Glomerular visceral epithelial cell (primary cell): ENCODE data around the gene PCID2.
A peak's percentile ranks its signal among the peaks of the same experiment; 100 is the strongest.
"Not testable (repeated sequence)": the region's sequence is repeated elsewhere in the genome, so short reads cannot be mapped to it uniquely, and the experiment has no call there.

ENCODE experiments used
- DNase-seq: peaks from one replicate; pipeline ENCODE4 v3.0.0-alpha.2; 2016; ENCODE audit errors: extremely low spot score

The PCID2 gene

DNA sequence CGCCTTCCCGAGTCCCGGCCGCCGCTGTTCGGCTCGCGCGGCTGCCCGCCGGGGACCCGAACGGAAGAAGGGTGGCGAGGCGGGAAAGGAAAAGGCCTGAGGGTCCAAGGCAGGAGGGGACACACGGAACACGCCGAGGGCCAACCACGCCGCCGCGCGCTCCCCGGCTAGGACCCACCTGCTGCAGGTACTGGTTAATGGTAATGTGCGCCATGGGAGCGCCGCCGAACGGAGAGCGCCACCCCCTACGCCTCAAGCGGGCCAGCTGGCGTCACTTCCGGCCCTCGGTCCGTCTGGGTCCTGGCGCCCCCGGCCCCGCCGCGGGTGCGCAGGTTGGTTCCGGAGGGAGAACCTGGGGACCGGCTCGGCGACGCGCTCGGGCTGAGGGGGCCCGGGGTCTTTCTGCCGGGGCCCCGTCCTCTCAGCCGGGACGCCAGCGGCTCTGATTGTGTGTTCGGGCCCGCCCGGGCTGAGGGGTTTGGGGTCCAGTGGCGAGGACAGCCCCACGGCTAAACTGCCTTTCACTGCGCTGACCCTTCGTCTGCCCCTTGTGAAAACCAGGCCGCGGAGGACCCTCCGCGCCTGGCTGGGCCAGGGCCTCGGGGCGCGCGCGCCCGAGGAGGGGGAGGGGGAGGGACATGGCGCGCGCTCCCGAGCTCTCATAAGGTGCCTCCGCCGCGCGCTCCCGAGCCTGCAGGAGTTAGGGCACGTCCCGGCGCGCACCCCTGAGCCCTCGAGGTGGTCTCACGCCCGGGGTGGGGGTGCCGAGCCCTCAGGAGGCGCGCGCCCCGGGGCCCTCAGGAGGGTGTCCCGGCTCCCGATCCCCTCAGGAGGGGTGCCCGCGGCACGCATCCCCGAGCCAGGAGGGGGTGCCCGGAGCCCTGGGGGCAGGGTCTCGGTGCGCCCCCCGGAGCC is at the start of gene PCID2:
PCID2 (minus strand) TSS at position 249 of the 915 bp plus-strand sequence; CDS start at position 214, 35 bp downstream.
- peak; percentile 89 for DNase-seq

GRCh38 chr13:113257908-113258307 is 49.4 kb upstream of the PCID2 start:
- DNase-seq, result not testable (repeated sequence)

DNA sequence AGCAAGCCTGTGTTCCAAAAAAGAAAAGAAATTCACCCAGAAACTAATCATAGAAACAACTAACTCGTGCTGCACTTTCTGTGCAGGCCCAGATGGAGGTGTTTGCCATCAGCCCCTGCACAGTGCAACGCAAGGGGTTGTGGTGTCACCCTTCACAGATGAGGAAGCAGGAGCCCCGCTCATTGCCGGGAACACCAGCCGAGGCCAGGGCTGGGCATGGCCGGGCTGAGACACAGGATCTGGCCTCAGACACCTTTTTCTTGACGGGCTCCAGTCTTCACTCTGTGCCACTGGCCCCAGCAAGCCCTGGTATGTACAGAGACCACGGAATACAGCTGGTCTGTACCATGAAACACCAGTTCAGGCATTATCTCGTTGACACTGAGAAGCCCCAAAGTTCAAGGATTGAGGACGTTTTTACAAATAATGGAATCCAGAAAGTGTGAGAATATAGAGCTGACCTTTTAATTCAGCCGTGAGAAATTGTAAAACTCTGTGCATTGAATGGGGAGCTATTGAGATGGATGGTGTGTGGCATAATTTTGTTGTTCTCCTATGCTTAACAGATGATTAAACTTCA is 44.1 kb upstream of the PCID2 start:
- DNase-seq, result no peak

GRCh38 chr13:113245849-113246796 is 37.7 kb upstream of the PCID2 start:
- DNase-seq, result peak; percentile 16

GRCh38 chr13:113243847-113244246 is 35.4 kb upstream of the PCID2 start:
- DNase-seq, result no peak

DNA sequence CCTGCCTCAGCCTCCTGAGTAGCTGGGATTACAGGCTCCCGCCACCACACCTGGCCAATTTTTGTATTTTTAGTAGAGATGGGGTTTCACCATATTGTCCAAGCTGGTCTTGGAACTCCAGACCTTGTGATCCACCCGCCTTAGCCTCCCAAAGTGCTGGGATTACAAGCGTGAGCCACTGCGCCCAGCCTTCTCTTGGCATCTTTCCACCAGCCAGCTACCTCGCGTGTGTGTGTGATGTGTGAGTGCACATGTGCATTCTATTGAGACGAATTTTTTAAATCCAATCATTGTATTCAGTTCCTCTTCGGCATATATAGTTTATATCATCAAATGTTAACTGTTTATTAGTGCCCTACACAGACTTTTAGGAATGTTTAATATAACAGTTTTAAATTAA is 33.2 kb upstream of the PCID2 start:
- DNase-seq, result not testable (repeated sequence)

DNA sequence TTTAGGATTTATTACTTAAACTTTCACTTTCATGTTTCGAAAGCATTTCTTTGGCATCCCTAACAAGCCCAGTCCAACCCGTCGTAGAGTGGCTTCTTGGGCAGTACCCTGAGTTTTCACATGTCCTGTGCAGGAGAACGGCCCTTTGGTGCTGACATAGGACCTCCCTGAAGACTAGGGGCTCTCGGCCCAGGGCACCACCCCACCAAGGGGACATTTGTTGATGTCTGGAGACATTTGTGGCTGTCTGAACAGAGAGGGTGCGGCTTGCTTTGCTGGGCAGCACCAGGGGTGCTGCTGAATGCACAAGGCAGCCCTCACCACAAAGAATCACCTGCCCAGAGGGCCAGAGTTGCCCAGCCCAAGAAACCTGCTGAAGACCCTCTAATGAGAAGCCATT is 31.5 kb upstream of the PCID2 start:
- DNase-seq, result no peak

DNA sequence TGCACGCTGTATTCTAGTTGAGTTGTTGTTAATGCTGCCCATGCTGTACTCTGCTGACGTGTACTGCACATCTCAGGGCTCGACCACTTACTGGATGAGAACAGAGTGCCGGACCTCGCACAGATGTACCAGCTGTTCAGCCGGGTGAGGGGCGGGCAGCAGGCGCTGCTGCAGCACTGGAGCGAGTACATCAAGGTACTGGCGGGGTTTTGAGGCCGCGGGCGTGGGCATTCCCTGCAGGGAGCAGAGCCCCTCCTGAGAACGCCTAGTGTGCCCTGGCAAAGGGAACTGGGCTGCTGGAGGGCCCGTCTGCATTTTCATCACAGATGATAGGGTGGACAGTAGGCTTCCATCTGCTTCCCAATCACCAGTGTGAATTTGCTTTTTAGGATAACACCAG is 30.9 kb upstream of the PCID2 start:
- DNase-seq, result no peak

- DNase-seq, result no peak
These were observed 30.1 kb upstream of the PCID2 start for GRCh38 chr13:113238536-113238935.

- DNase-seq, result no peak
These were observed 24.6 kb upstream of the PCID2 start for GRCh38 chr13:113233101-113233500.

- no peak for DNase-seq
These were observed 23.9 kb upstream of the PCID2 start for GRCh38 chr13:113232208-113233003.

- DNase-seq, result no peak
These were observed 23.1 kb upstream of the PCID2 start for GRCh38 chr13:113231306-113232207.

- no peak for DNase-seq
These were observed 21.3 kb upstream of the PCID2 start for GRCh38 chr13:113229791-113230190.

DNA sequence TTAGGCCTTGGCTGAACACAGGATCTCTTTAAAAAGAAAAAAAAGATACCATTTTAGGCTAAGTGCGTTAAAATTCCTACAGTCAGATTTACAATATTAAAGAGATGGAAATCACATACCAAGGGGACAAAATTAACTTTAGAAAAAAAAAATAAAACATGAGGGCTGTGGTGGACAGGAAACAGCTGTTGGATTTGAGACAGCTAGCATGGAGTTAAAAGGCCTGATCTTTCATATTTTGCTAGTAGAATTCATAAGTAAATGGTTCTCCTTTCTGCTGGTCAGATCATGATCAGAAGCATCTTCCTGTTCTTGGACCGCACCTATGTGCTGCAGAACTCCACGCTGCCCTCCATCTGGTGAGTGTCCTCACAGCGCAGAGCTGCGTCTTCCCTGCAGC is 20.7 kb upstream of the PCID2 start:
- DNase-seq, result no peak

DNA sequence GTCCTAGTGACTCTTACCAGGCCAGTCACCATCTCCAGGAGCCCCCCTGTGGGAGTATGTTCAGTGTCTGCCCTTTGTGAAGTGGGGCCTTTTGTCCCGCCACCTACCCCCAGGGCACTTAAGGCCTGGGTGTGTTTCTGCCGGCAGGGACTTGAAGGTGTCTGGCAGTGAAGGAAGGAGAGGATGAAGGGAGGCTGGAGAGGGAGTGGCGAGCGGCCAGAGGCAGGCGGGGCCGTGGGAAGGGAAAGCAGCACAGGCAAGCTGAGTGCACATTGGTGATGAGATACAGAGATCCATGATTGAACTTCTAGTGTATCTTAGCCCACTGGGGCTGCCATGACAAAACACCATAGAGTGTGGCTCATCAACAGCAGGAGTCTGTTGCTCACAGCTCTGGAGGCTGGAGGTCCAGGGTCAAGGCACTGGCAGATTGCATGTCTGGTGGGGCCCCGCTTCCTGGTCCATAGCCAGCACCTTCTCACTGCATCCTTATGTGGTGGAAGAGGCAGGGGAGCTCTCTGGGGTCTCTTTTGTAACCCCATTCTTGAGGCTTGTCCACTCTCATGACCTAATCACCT is 18.5 kb upstream of the PCID2 start:
- DNase-seq, result no peak

DNA sequence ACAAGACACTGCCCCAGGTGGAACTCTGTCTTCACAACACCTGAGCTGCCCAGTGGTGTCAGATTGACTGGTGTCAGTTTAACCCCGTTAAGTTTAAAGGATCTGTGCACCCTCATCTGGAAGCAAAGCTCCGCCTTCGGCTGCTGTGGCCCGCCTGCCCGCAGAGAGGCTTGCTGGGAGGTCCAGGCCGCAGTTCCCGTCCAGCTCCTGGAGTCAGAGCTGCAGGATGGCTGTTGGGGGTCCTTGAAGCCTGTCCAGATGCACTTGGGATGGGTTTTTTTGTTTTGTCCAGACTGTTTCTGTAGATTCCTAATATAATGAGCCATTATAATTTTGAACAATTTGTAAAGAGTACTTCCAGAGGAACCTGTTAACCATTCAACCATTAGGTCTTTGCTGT is 17.0 kb upstream of the PCID2 start:
- DNase-seq, result no peak

DNA sequence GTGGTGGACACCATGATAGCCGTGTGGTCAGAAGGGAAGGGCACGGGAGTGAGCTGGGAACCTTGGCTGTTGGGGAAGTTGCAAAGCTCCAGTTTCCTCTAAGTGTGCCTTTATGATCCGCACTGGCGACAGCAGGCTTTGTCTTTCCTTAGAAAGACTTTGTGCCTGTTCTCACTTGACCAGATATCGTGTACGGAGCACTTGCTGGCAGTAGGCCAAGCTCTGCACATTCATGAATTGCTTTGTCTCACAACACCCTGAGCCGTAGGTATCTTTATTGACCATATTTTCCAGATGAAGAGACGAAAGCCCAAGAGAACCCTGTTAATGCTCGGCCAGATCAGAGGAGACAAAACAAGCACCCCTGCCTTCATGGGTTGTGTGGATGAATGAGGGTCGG is 16.0 kb upstream of the PCID2 start:
- DNase-seq, result no peak

- DNase-seq, result no peak
These were observed 14.6 kb upstream of the PCID2 start for GRCh38 chr13:113223070-113223469.

DNA sequence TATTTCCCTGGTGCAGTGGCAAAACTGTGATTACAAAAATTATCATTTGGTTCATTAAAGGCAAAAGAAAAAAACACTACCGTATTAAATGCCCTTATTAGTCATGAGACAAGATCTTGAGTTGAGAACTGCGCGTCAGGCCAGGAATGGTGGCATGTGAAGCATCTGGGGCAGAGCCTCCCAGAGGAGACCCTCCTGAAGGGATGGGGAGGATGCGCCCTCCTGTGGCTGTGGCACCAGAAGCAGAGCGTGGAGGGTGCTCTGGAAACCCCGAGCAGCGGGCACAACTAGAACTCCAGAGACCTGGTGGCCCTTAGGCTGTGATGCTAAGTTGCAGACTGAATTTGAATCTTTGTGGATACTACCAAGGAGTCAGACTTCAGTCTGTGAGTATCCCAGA is 12.4 kb upstream of the PCID2 start:
- no peak for DNase-seq

- no peak for DNase-seq
These were observed 11.7 kb upstream of the PCID2 start for GRCh38 chr13:113220141-113220598.
